HG02885 (cell line): ENCODE results near the gene IRF2BP2.
"Not testable (repeated sequence)": the region's sequence is repeated elsewhere in the genome, so short reads cannot be mapped to it uniquely, and the experiment has no call there.

Experiments
- ATAC-seq: cut with Tn5 transposase; IDR thresholded peaks from one replicate; pipeline ENCODE4 v1.9.1; 2021; ENCODE audit warnings: mild to moderate bottlenecking; ENCODE audit not compliant: unreplicated experiment, poor library complexity

IRF2BP2 gene

GRCh38 chr1:234634922-234635321 is 24.9 kb upstream of the IRF2BP2 start:
- ATAC-seq = not testable (repeated sequence)

GRCh38 chr1:234634387-234634786 is 24.4 kb upstream of the IRF2BP2 start:
- ATAC-seq = no peak

GRCh38 chr1:234633246-234634003 is 23.4 kb upstream of the IRF2BP2 start:
- ATAC-seq = no peak

GRCh38 chr1:234632225-234632624 is 22.2 kb upstream of the IRF2BP2 start:
- no peak for ATAC-seq

- no peak for ATAC-seq
Measured at GRCh38 chr1:234631721-234632125, 21.7 kb upstream of the IRF2BP2 start.

- ATAC-seq = no peak
Measured at GRCh38 chr1:234629026-234629425, 19.0 kb upstream of the IRF2BP2 start.

- ATAC-seq = no peak
Measured at GRCh38 chr1:234628089-234628488, 18.1 kb upstream of the IRF2BP2 start.

GRCh38 chr1:234627009-234627950 is 17.3 kb upstream of the IRF2BP2 start:
- ATAC-seq = no peak

GRCh38 chr1:234626391-234626790 is 16.4 kb upstream of the IRF2BP2 start:
- no peak for ATAC-seq

GRCh38 chr1:234624724-234625117 is 14.7 kb upstream of the IRF2BP2 start:
- ATAC-seq = no peak

GRCh38 chr1:234621657-234622335 is 11.8 kb upstream of the IRF2BP2 start:
- ATAC-seq = no peak

- no peak for ATAC-seq
Measured at GRCh38 chr1:234621127-234621468, 11.1 kb upstream of the IRF2BP2 start.

GRCh38 chr1:234620272-234621126 is 10.5 kb upstream of the IRF2BP2 start:
- no peak for ATAC-seq

GRCh38 chr1:234619794-234620247 is 9.8 kb upstream of the IRF2BP2 start:
- ATAC-seq = no peak

- no peak for ATAC-seq
Measured at GRCh38 chr1:234619071-234619480, 9.1 kb upstream of the IRF2BP2 start.

- no peak for ATAC-seq
Measured at GRCh38 chr1:234618737-234619049, 8.7 kb upstream of the IRF2BP2 start.

- ATAC-seq = no peak
Measured at GRCh38 chr1:234617986-234618736, 8.2 kb upstream of the IRF2BP2 start.

- ATAC-seq = no peak
Measured at GRCh38 chr1:234617131-234617985, 7.4 kb upstream of the IRF2BP2 start.
